T47D (cell line): ENCODE results near the gene COL18A1.
"Not testable (repeated sequence)": the region's sequence is repeated elsewhere in the genome, so short reads cannot be mapped to it uniquely, and the experiment has no call there.

Experiments used
- DNase-seq, 2 experiments: peaks; one replicate each; pipeline versions ENCODE4 v3.0.0 to v3.0.0-alpha.2; 2011 to 2012; ENCODE audit warnings: low read depth in 1 of 2, low spot score in 1 of 2
- JUND ChIP-seq: IDR thresholded peaks from 2 replicates; pipeline ENCODE4 v1.6.1; 2012; ENCODE audit warnings: low read depth
- in situ Hi-C: cut with HindIII; loops from 2 replicates; pipeline ENCODE4 v1.10.0; 2016; ENCODE audit warnings: low sequenced_read_pairs, low pct_unique_long_range_greater_than_20kb

Gene COL18A1

GRCh38 chr21:45559216-45560105, 154.5 kb downstream of the COL18A1 start:
- TF ChIP-seq JUND: no peak
- DNase-seq: no peak
- in situ Hi-C loops: no loop called here

GRCh38 chr21:45560106-45561021, 155.4 kb downstream of the COL18A1 start:
- DNase-seq: peak in 1 of 2 experiments; percentile 23
- in situ Hi-C loops: no loop called here
- no peak for TF ChIP-seq JUND

- in situ Hi-C loops, DNase-seq: not testable (repeated sequence)
Measured at GRCh38 chr21:45561241-45561640, 156.3 kb downstream of the COL18A1 start.

- no peak for DNase-seq
- in situ Hi-C loops: no loop called here
Measured at GRCh38 chr21:45562402-45562801, 157.4 kb downstream of the COL18A1 start.

GRCh38 chr21:45562965-45563364, 158.0 kb downstream of the COL18A1 start:
- TF ChIP-seq JUND: no peak
- in situ Hi-C loops: no loop called here
- DNase-seq: no peak

More at GRCh38 chr21:45562402-45562801, 157.4 kb downstream of the COL18A1 start:
- no peak for TF ChIP-seq JUND
